HFFc6 (cell line): ENCODE data around the gene UST. TPM values are rescaled to one million over a fixed set of nuclear protein-coding genes. Genes with fewer than 3 reads are reported as not detected.

Experiments used
- DNase-seq: peaks from one replicate; pipeline ENCODE4 v3.0.0-alpha.2; 2018
- H3K27ac Mint-ChIP-seq: 2 replicates; pipeline ENCODE4 v1.8.0; 2020; ENCODE audit warnings: mild to moderate bottlenecking, mixed read lengths
- H3K27me3 Mint-ChIP-seq: 2 replicates; pipeline ENCODE4 v1.8.0; 2021; ENCODE audit warnings: mild to moderate bottlenecking, moderate library complexity, mixed read lengths; ENCODE audit not compliant: insufficient read depth
- H3K36me3 Mint-ChIP-seq: 2 replicates; pipeline ENCODE4 v1.8.0; 2021; ENCODE audit warnings: low read depth, mixed read lengths
- H3K4me1 Mint-ChIP-seq: 2 replicates; pipeline ENCODE4 v1.8.0; 2020; ENCODE audit warnings: low read depth, mixed read lengths
- H3K4me3 Mint-ChIP-seq: 2 replicates; pipeline ENCODE4 v1.8.0; 2020; ENCODE audit warnings: mild to moderate bottlenecking, moderate library complexity, mixed read lengths
- H3K9me3 Mint-ChIP-seq: 2 replicates; pipeline ENCODE4 v1.8.0; 2020; ENCODE audit warnings: mild to moderate bottlenecking, mixed read lengths
- total RNA-seq, 6 experiments: library from RNA; stranded (reverse); fragmentation: NEBNext Ultra II Directional; extraction: Animal tissue kit (Norgen Biotek cat#: 25700); gene quantifications; 2 replicates in 1 of 6; 3 replicates in 5 of 6; pipeline ENCODE4 v1.2.3, GENCODE V29; 2021
- TF ChIP-seq, protein P1 (sequence below): fragments of 200-600 bp; sonication (generic); IDR thresholded peaks from 2 replicates; pipeline ENCODE4 v1.5.0; 2021; ENCODE audit warnings: antibody characterized with exemption, mild to moderate bottlenecking

UST gene
- total RNA-seq, 6 experiments from 2014 or later = 12.9 to 17.3 (median 16.7) TPM

DNA sequence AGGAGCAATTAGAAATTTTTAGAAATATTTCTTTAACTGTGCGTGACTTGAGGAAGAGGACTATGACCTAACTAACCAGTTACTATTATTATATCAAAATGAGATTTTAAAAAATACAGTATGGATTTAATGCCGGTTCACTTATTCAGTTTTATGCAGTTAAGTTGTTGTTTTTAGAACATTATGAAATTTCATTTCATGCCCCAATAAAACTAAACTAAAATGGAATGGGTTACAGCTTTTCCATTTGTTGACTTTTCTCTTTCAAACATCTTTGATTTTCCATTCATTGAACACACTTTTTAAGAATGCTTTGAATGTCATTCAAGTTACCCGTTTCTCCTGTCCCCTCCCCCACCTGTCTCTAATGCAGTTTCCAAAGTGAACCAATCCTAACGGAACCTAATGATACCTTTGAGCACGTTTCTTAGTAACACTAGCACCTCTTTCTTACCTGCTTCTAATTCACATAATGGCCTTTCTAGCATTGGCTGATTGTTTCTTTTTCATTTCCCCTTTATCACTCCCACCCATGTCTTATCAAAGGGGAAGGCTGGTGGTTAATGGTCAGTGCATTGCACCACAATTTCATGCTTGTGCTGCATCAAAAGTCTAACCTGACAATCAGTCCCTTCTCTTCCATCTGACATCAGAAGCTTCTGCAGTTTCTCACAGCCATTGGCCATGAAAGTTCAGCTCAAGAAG is 308.5 kb downstream of the UST start:
- no peak for DNase-seq
- no peaks in the 10 kb centered on the region for H3K9me3 Mint-ChIP-seq
- H3K27me3 Mint-ChIP-seq = no peaks in the 10 kb centered on the region; the same call in 1 of the 2 replicates

DNA sequence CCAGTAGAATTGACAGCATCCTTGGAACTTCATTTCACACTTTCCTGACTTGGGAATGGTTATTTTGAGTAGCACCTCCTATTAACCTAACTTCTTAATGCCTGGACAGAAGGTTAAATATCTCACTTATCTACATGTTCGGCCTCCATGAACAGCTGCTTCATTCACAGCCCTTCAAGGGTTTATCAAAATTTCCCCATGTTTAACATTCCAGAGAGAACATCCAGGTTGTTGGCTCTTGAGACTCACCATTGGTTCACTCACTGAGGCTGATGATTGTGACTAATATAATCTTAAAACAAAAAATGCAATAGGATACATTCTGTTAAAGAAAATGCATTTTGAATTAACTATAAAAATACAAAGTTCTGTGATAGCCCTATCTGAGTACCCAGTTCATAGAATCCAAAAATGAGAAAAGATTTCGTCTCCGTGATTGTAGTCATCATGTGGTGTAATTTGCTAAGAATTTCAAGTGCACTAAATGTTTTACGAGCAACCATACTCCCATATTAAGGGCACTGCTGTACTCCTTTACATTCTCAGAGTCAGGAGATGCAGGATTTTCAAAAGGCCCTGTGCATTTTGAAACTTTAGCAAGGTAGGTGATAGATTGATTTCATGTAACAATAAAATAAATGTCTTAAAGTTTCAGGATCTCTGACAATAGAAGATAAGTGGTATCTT is 310.1 kb downstream of the UST start:
- peaks cover 4% of the 10 kb centered on the region for H3K36me3 Mint-ChIP-seq

More for the DNA sequence above, 308.5 kb downstream of the UST start:
- H3K4me3 Mint-ChIP-seq = no peak overlapping the region
- H3K36me3 Mint-ChIP-seq = peaks cover 4% of the 10 kb centered on the region
- peaks cover 29% of the 10 kb centered on the region for H3K4me1 Mint-ChIP-seq
- H3K27ac Mint-ChIP-seq = no peak overlapping the region
- TF ChIP-seq, protein P1, sequence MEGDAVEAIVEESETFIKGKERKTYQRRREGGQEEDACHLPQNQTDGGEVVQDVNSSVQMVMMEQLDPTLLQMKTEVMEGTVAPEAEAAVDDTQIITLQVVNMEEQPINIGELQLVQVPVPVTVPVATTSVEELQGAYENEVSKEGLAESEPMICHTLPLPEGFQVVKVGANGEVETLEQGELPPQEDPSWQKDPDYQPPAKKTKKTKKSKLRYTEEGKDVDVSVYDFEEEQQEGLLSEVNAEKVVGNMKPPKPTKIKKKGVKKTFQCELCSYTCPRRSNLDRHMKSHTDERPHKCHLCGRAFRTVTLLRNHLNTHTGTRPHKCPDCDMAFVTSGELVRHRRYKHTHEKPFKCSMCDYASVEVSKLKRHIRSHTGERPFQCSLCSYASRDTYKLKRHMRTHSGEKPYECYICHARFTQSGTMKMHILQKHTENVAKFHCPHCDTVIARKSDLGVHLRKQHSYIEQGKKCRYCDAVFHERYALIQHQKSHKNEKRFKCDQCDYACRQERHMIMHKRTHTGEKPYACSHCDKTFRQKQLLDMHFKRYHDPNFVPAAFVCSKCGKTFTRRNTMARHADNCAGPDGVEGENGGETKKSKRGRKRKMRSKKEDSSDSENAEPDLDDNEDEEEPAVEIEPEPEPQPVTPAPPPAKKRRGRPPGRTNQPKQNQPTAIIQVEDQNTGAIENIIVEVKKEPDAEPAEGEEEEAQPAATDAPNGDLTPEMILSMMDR = no peak

DNA sequence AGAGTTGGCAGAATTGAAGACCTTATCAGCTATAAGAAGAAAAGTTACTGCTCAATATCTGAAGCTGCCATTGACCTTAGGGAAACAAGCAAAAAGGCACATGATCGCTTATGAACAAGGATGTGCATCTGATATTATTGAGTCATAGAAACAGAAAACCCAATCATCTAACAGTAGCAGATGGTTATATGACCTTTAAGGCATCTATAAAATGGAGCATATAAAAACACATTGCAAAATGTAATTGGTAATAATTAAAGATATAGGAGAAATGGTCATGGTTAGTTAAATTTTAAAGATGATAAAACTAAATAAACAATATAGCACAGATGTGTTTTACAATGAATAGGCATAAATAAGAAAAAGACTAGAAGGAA is 310.6 kb downstream of the UST start:
- no peak overlapping the region for H3K27ac Mint-ChIP-seq
- peaks cover 31% of the 10 kb centered on the region for H3K4me1 Mint-ChIP-seq
- no peak overlapping the region for H3K4me3 Mint-ChIP-seq
- TF ChIP-seq, protein P1 = no peak
- H3K9me3 Mint-ChIP-seq = no peaks in the 10 kb centered on the region
- H3K36me3 Mint-ChIP-seq = peaks cover 4% of the 10 kb centered on the region
- DNase-seq = no peak
- no peaks in the 10 kb centered on the region; the same call in 1 of the 2 replicates for H3K27me3 Mint-ChIP-seq

More for the DNA sequence above, 310.1 kb downstream of the UST start:
- Mint-ChIP-seq H3K27ac (no peak overlapping the region), H3K9me3 (no peaks in the 10 kb centered on the region), H3K27me3 (no peaks in the 10 kb centered on the region; the same call in 1 of the 2 replicates), H3K4me1 (peaks cover 31% of the 10 kb centered on the region), H3K4me3 (no peak overlapping the region)
- no peak for DNase-seq
- TF ChIP-seq, protein P1 = no peak

DNA sequence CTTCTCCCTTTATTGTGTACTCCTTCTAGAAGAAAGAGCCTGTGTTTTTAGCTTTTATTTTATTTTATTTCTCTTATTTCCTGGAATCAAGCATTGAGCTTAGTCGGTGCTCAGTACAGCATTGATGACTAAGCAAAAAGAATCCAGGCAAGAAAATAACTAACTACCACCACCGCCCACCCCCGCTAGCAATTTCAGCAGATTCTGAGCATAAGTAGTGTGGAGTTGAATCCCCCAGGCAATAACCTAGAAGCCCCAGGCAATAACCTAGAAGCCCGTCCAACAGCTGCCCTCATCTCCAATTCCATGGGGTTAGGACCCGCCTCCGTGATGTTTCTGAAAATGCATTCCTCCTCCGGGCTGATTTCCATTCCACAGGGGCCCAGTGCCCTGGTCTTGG is 312.7 kb downstream of the UST start:
- DNase-seq = no peak
- peaks cover 4% of the 10 kb centered on the region for H3K36me3 Mint-ChIP-seq
- H3K9me3 Mint-ChIP-seq = no peaks in the 10 kb centered on the region
- TF ChIP-seq, protein P1 = no peak
- no peak overlapping the region for H3K27ac Mint-ChIP-seq
- no peaks in the 10 kb centered on the region; the same call in 1 of the 2 replicates for H3K27me3 Mint-ChIP-seq
- no peak overlapping the region for H3K4me3 Mint-ChIP-seq
- H3K4me1 Mint-ChIP-seq = peaks cover 41% of the 10 kb centered on the region

DNA sequence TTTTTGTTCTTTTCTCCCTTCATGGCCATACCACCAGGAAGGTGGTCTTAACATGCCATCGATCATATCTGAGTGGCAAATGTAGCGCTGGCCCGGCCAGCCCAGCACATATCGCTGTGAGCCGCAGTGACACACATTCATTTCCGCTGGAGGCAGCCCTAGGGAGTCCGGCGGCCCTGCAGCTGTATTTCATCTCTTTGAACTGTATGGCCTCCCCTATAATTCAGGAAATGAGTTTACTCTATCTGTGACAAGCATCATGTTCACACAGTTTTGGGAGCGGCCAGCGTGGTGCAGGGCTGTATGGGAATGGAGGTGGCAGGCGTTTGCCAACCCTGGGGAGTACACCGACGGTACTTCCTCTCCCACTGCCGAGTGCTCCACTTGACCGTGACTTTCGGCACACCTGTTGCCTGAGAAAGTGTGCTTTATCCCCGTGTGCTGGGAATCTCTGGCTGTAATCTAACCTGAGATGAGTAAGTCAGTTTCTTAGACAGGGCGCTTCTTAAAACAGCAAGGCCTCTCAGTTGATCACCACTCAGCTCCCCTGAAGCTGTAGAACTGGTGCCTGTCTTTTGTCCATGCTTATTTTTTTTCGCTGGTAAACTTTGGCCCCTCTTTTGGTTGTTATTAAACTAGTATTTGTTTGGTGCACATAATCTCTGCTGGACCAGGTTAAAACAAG is 313.6 kb downstream of the UST start:
- no peaks in the 10 kb centered on the region for H3K9me3 Mint-ChIP-seq
- peaks cover 41% of the 10 kb centered on the region for H3K4me1 Mint-ChIP-seq
- DNase-seq = no peak
- no peaks in the 10 kb centered on the region; the same call in 1 of the 2 replicates for H3K27me3 Mint-ChIP-seq
- H3K36me3 Mint-ChIP-seq = peaks cover 4% of the 10 kb centered on the region
- TF ChIP-seq, protein P1 = no peak
- no peak overlapping the region for H3K27ac Mint-ChIP-seq
- no peak overlapping the region for H3K4me3 Mint-ChIP-seq
